GM21390 (cell line): Measurements from ENCODE around the gene RRAGD.
"Not testable (repeated sequence)": the region's sequence is repeated elsewhere in the genome, so short reads cannot be mapped to it uniquely, and the experiment has no call there.

Source experiments
- ATAC-seq: cut with Tn5 transposase; IDR thresholded peaks from one replicate; pipeline ENCODE4 v1.9.1; 2021; ENCODE audit not compliant: unreplicated experiment

Gene RRAGD

DNA sequence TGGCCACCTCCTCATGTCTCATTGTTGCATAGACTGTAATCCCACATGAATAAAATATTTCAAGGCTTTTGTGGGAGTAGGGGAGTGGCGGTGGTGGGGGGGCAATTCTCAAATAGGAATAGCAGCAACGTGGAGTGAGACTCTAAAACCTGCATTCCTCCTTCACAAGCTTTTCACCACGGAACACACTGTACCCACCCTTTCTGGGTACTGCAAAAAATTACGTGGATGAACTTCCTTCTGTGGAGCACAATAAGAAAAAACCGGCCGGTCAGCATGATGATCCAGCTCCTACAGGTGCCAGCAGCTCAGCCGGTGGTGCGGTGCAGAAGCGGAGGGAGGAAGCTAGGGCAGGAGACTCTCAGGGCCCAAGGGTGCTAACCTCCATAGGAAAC lies 930 bp upstream of the RRAGD start:
- no peak for ATAC-seq

DNA sequence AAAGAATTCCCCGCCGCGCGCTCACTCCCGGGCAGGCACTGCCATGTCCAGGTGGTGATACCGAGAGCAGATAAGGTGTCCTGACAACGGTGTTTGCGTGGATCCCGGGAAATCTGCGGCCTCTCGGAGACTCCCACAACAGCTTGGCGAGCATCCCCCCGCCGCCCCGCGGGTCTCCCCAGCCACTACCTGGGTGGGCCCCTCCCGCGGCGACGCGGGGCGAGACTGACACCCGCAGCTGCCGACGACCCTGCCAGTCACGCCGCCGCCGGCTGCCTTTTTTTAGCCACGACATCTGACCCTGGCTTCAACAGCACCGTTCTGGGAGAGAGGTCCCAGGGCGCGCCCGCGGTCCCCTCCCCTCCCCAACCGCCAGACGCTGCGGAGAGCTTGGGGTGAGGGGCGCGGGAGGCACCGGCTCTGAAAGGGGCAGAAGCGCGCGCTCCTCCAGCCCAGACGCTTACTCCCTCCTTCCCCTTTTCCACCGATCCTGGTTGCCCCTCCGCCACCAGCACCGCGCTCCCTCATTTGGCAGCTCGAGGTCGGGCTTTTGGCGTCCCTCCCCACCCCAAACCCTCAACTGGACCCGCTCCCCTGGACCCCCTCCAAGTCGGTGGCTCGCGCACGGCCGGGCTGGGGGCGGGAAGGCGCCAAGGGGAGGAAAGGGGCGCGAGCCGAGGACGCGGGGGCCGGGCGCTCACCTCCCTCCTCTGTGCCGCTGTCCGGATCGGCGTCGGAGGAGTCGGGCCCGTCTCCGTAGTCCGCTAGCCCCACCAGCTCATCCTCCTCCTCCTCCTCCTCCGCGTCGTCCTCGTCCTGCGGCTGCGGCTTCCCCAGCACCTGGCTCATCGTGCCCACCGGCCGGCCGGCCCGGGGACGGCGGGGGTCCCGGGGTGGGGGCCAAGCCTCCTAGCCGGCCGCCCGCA lies 665 bp downstream of the RRAGD start:
- peak; percentile 39 for ATAC-seq

DNA sequence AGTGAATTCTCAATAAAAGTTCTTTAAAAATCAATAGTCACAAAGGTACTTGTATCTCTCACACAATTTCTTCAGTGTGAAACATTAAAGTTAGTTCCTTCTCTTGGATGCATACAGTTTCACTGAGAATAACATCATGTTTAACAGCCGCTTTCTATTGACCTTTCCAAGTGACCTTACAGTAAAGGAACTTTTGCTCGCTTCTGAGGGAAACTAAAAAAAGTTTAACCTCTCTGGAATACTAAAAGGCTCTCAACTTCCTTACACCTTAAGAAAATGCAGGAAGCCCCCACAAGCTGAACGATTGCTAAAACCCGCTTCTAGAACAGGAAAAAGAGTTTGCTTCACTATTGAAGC lies 1.3 kb downstream of the RRAGD start:
- peak; percentile 8 for ATAC-seq

DNA sequence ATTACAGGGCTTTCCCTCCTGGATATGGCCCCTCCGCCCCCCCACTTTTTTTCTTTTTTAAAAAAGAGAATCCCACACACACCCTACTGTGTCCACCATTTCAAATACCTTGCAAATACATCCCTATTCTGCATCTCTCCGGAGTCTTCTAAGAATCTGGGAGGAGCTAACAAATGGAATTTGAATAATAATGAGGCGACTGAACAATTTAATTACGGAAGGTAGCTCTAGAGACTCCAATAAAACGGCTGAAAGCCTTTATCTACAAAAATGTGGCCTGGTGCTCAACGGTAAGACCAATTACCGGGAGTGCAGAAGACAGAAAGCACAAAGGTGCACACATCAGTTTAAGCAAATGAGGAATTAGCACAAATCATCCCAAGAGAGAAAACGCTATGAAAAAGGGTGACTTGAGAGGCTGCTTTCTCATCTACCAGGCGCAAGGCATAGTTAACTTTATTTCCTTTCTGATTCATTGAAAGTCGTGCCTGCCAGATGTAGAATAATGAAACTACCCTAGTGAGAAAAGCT lies 1.8 kb downstream of the RRAGD start:
- ATAC-seq, result peak; percentile 36

DNA sequence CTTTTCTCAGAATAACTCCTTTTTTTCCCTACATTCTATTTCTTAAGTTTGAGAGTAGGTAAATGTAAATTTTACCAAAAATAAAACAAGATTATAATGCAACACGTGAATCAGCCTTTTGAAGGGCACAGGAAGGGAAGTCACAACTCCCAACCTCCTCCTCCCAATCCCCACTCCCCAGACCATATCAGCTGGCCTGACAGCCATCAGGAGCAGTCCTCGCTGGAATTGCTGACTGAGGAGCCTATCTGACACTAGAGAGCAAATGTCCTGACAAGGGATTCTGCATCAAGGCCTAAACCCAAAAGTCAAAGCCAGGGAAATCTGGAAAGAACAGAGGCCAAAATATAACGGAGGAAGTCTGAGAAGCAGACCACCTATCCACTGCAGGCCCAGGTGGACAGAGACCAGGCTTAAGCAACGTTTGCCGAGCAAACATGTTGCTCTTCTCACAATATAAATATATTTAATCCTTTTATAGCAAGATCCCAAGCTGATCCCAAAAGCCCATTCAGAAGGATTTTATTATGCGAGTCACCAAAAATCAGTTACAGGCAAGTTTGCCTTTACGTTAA lies 2.5 kb downstream of the RRAGD start:
- ATAC-seq, result no peak

DNA sequence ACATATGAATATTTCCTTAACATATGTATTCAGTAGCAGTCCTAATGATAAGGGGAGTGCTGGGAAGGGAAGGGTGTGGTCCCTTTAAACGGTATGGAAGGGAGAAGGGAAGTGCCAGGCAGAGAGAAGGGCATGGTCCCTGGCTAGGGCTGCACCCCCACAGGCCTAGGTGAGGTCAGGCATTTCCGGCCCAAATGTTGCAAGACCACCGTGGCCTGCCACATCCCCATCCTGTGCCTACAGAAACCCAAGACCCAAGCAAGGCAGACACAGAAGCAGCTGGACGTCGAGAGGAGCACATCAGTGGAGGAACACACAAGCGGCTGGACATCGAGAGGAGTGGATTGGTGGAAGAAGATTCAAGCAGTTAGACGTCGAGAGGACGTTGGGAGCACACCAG lies 5.9 kb downstream of the RRAGD start:
- no peak for ATAC-seq

DNA sequence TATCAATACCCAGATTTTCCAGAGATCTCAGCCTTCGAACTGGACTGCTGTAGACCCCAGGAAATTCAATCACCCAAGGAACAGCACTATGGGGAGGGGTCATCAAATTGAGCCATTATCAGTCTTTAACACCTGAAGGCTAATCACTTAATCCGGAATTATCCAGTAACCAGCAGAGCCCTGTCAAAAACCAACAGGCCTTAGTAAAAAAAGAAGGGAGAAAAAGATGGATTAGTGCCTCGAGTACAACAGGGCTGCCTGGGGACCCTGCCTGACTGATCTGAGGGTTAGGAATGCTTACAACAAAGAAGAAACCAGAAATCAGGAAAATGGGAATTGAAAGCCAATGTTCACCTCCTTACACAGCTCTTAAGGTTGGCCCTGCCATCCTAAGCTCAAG lies 7.6 kb downstream of the RRAGD start:
- no peak for ATAC-seq

DNA sequence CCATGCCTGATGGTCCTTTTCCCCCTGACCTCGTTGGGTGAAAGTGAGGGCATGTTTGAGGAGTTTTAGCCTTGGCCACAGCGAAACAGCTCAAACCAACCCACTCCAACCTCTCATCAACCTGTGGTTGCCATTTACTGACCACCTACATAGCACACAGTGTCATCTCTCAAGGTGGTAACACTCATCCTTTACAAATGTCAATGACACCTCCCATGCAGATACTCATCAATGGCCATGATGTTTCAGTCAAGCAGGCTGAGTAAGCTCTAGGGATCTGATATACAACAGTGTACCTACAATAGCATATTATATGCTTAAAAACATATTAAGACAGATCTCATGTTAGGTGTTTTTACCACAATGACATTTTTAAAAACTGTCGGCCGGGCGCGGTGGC lies 9.3 kb downstream of the RRAGD start:
- ATAC-seq, result no peak

DNA sequence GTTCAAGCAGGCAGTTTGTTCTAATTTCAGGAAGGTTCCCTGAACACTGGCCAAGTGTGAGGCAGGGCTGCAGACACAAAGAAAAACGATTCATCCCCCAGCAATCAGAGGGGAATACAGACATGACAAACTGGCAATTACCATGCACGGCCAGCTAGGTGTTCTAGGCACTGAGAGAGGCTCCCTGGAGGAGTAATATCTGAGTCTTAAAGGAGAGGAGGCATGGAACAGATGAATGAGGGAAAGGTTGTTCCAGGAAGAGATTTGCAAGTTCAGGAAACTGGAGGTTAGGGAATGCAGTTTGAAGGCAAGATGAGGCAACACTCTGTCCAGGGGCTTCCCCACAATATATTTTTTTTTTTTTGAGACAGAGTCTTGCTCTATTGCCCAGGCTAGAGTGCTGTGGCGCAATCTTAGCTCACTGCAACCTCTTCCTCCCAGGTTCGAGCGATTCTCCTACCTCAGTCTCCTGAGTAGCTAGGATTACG lies 11.1 kb downstream of the RRAGD start:
- no peak for ATAC-seq

DNA sequence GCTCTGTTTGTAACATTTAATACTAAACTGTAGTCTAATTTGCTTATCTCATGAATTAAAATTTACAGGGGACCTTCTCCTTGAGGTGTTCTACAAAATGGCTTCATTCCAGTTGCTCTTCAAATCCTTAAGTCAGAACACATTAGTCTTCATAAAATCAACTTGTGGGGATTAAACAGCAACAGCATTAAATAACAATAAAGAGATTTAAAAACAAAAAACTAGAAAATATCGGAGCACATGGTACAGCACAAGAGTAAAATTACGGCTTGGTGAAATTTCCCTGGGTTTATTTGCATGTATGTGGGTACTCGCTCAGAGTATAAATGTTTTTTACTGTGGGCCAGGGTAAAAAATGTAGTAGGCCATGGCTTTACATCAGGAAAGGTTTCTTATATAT lies 12.0 kb downstream of the RRAGD start:
- ATAC-seq, result no peak

DNA sequence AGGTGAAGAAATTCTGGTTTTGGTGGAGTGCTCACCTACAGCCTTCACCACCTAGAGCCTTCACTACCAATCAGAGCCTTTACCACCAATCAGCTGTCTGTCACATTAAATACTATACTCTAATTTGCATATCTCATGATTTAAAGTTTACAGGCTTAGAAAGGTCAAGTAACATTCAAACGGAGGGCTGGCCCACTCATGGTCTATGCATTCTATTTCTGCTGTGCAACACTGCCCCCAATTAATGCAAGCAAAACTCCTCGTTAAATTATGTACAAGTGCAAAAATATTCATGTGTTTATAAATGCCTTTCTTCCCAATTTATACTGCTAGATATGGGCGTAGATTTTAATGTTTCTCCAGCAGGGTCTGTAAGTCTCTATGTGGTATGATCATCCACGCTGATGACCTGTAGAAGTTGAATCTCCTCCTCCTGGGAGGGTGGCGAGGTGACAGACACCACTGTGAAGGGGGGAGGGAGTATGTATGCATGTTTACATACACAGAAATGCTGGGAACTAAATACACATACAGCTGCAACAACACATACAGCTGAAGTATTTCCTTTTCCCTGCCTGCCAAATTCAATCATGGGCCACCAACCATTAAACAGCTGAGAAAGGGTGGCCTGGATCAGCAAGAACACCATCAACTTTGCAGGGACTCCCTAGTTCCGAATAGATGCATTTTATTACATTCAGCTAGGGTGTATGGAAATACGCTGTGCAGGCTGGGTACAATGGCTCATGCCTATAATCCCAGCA lies 13.1 kb downstream of the RRAGD start:
- no peak for ATAC-seq

DNA sequence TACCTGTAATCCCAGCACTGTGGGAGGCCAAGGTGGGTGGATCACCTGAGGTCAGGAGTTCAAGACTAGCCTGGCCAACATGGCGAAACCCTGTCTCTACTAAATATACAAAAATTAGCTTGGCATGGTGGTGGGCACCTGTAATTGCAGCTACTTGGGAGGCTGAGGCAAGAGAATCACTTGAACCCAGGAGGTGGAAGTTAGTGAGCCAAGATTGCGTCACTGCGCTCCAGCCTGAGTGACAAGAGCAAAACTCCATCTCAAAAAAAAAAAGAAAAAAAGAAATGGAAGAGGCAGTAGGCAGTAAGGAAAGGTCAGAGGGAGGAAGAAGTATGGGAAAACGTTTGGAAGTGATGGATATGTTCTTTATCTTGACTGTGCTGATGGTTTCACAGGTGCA lies 14.2 kb downstream of the RRAGD start:
- ATAC-seq, result not testable (repeated sequence)

DNA sequence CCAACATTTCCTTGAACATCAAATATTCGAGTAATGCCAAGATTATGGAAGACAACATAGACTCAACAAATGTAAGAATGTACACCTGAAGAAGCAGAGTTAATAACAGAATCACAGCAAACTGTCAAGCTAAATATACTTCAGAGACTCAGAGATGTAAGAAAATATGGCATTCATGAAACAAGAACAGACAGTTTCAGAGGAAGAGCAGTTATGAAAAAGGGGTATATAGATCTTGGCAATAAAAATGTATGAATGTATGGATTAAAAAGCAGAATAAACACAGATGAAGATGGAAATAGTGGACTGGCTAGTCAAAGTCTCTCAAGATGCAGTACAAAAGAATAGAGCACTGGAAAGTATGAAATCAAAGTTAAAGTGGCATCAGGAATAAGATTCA lies 18.4 kb downstream of the RRAGD start:
- no peak for ATAC-seq

DNA sequence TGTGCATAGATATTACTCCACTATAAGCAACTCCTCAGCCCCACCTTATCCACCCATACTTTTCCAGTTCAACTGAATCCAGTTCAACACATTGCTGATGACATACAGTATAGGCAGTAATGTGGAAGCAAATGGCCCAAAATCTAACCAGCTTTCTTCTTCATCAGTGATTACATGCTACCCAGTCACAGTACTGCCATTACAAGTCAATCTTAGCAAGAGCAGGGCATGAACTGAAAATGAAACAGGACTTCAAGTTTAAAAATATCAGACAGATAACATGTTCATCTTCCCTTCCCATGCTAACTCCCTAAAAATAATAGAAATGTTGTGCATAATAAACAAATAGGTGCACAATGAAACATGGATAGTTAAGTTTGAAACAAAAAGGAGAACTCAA lies 19.2 kb downstream of the RRAGD start:
- no peak for ATAC-seq

DNA sequence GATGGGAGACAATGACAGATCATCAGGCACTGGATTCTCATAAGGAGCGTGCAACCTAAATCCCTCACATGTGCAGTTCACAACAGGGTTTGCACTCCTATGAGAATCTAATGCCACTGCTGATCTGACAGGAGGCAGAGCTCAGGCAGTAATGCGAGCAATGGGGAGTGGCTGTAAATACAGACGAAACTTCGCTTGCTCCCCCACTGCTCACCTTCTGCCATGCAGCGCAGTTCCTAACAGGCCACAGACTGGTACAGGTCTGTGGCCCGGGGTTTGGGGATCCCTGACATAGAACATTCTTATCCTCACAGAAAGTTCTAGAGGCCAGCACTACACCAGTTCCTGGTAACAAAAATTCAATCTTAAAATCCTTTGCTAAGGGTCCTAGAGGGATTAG lies 23.2 kb downstream of the RRAGD start:
- no peak for ATAC-seq

DNA sequence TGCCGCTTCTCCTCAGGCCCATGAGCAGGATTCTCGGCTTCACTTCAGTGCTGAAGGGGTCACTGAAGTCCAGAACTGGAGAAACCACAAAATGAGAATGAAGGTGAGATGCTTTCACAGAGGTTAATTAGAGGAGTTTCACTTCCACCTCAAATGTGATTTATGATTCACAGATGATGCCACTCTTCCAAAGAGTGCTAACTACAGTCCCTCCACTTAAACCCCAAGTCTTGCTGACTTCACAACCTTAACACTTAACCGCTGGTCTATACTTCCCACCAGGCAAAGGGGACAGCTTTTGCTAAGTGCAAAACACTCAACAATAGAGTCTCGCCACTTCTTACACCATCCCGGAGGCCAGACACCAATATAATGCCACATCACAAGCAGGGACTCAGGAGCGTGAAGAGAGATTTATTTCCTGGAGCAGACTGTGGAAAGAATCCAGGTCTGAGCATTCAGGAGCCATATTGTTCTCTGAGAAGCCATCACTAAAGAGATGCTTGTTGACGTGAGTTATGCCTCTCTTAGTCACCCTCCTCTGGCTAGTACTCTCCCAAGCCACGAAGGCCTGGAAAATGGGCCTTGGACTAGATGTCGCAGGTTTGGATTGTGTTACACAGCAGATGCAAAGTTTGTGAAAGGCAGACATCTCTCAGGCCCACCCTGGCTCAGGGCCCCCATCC lies 24.4 kb downstream of the RRAGD start:
- peak; percentile 92 for ATAC-seq

DNA sequence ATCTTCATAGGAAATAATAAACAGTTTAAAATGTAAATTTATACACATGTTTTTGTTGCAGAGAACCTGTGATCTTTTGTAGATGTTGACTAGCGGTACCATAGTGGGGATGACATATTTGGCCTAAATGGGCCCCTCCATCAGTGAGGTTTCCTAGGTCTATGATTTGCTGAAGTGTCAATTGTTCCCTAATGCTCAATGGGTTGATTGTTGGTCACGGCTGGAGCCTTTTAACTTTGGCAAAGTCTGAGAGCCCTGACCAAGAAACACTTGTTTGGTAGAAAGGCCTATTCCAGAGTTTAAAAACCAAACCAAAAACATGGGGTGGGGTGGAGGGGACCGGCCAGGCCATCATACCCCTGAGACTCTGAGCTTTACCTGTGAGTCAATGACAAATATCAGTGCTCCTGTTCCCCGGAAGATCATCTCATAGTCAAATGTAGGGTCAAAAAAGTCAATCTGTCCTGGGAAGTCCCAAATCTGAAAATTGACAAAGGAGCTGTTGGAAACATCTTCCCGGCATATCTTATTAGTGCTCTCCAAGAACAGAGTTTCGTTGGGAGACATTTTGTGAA lies 25.1 kb downstream of the RRAGD start:
- peak; percentile 16 for ATAC-seq

DNA sequence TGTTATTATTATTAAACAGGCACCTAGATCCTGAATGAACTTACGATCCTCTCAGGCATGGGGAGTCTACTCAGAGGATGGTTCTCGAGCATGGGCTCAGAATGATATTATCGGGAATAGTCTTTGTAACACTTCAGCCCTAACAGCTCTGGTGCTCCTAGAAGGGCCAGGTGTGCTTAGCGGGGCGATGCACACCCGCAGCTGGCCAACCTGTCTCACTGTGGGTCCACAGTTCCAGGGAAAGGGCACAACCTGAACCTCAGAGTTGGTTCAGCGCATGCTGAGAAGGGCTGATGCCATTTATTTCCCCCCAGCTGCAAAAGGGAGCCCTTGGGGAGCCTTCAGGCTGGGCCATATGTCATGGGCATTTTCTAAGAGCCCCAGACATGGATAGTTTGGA lies 26.2 kb downstream of the RRAGD start:
- no peak for ATAC-seq

DNA sequence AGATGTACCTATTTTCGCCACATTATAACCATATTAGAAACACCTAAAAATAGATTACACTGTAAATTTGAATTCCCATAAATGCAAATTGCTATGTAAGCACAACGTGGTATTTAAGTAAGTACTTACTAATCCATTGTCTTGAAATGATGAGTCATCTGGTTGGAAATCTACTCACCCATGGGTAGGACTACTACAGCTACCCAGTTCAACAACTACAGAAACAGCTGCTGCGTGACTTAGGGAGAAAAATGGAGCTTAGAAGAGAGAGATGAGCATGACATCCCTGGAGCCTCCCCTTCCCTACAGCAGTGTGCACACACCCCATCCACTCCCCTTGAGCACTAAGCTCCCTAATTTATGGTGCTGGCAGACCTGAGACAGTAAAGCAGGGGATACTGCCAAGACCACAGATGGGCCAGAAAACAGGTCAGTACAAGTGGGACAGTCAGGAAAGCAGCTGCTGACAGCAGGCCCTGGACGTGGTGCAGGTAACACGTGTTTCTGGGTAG lies 26.9 kb downstream of the RRAGD start:
- ATAC-seq, result peak; percentile 44

DNA sequence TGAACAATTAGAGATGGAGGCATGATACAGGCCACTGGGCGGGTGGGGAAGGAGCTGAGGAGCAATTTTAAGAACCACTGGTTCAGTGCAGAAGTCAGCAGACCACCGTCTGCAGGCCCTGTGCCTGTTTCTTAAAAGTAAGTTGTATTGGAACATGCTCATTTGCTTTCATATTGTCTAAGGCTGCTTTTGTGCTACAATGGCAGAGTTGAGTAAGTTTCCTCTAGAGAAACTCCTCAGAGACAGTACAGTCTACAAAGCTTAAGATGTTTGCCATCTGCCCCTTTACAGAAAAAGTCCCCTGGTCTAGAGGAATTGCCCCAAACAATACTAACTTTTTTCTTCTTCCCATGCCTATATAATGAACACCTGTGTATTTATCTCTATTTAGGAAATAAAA lies 31.0 kb downstream of the RRAGD start:
- no peak for ATAC-seq
